Activated CD4-positive, alpha-beta memory T cell treated with anti-CD3 and anti-CD28 coated beads, Interleukin-2, amount 10 ng/mL, durations not matched to agents 7 days and 5 days (primary cell): Measurements from ENCODE around the gene PSMB7. TPM values are rescaled to one million over a fixed set of nuclear protein-coding genes. Genes with fewer than 3 reads are reported as not detected.

ENCODE experiments used
- CTCF ChIA-PET: fragments of 350-600 bp; sonication (Branson Sonifier 250); formaldehyde crosslinking; loops from one replicate; lab custom pipeline; 2021; ENCODE audit warnings: antibody characterized with exemption, inconsistent platforms; lab: Charles Lee
- POLR2A ChIA-PET: fragments of 350-600 bp; sonication (Branson Sonifier 250); formaldehyde crosslinking; loops from one replicate; lab custom pipeline; 2021; ENCODE audit warnings: antibody characterized with exemption; lab: Charles Lee
- DNase-seq: peaks from one replicate; pipeline ENCODE4 v3.0.0-alpha.2; 2020
- H3K27ac Mint-ChIP-seq: one replicate; pipeline ENCODE4 v1.8.0; 2021; ENCODE audit warnings: mild to moderate bottlenecking, mixed read lengths
- H3K27me3 Mint-ChIP-seq: one replicate; pipeline ENCODE4 v1.8.0; 2021; ENCODE audit warnings: mixed read lengths
- H3K36me3 Mint-ChIP-seq: one replicate; pipeline ENCODE4 v1.8.0; 2021; ENCODE audit warnings: low read depth, mixed read lengths
- H3K4me1 Mint-ChIP-seq: one replicate; pipeline ENCODE4 v1.8.0; 2021; ENCODE audit warnings: mixed read lengths
- H3K4me3 Mint-ChIP-seq: one replicate; pipeline ENCODE4 v1.8.0; 2021; ENCODE audit warnings: mild to moderate bottlenecking, mixed read lengths
- H3K9me3 Mint-ChIP-seq: one replicate; pipeline ENCODE4 v1.8.0; 2021; ENCODE audit warnings: mixed read lengths
- total RNA-seq, 2 experiments: library from RNA; stranded (reverse); gene quantifications; one replicate each; pipeline ENCODE4 v1.2.3, GENCODE V29; 2021

PSMB7 gene
- total RNA-seq, 2 experiments from 2014 or later = 113 to 120 TPM

DNA sequence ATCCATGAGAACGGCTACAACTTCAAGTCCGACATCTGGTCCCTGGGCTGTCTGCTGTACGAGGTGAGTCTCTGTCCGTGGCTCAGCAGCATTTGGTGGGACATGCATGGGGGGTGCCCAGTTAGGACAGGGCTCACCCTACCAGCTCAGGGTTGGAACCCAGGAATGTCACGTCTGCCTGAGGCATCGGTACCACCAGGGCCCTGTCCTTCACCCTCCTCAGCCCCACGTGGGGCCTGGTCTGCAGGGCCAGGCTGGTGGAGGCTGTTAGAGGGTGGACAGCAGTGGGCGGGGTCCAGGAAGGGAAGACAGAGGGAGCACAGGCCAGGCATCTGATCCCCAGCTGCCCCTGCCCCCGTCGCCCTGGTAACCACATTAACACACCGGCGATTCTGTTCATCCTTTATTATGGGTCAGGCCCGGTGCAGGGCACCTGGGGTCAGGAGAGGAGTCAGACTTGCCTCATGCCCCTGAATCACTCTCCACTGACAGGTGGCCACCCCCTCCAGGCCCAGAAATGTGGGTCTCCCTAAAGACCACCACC, 75.6 kb downstream of the PSMB7 start:
- no peak for DNase-seq
- Mint-ChIP-seq H3K36me3 (peaks cover 9% of the 10 kb centered on the region), H3K27ac (no peak overlapping the region), H3K27me3 (no peaks in the 10 kb centered on the region), H3K4me1 (no peaks in the 10 kb centered on the region), H3K9me3 (no peaks in the 10 kb centered on the region), H3K4me3 (no peak overlapping the region)
- POLR2A ChIA-PET = no interaction called here
- CTCF ChIA-PET = no interaction called here

DNA sequence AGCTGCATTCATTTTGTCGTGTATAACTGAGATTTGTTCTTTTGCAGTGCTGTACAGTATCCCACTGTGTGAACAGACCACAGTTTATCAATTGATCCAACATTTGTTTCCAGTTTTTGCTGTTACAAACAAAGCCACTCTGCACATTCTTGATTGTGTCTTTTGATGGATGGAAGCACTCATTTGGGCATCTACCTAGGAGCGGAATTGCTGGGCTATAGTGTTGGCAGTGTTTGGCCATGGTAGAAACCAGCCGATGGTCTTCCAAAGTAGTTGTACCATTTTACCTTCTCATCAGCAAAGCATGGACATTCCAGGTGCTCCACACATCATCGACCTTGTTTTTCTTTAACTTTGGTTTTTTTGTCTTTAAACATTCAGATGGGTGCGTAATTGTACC, 77.7 kb downstream of the PSMB7 start:
- CTCF ChIA-PET = no interaction called here
- H3K27me3 Mint-ChIP-seq = no peaks in the 10 kb centered on the region
- no peak overlapping the region for H3K27ac Mint-ChIP-seq
- H3K9me3 Mint-ChIP-seq = no peaks in the 10 kb centered on the region
- no peak for DNase-seq
- H3K36me3 Mint-ChIP-seq = peaks cover 9% of the 10 kb centered on the region
- POLR2A ChIA-PET = no interaction called here
- no peaks in the 10 kb centered on the region for H3K4me1 Mint-ChIP-seq
- no peak overlapping the region for H3K4me3 Mint-ChIP-seq

DNA sequence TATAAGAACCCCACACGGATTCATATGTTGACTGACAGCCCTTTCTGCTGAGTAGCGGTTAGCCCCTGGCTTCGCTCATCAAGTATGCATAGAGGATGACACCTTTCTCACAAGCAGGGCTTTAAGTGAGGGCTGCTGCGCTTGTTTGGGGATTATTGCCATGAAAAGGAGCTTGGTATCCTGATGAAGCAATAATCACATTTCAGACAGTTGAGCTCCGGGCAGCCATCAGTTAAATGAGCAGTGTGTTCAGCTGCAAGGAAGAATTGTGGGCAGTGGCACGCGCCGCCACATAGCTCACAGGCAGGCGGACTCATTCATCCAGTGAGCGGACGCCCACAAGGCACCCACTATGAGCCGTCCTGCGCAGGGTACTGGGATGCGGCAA, 79.9 kb downstream of the PSMB7 start:
- Mint-ChIP-seq H3K27ac (no peak overlapping the region), H3K27me3 (no peaks in the 10 kb centered on the region), H3K36me3 (peaks cover 9% of the 10 kb centered on the region), H3K4me1 (no peaks in the 10 kb centered on the region), H3K4me3 (no peak overlapping the region), H3K9me3 (no peaks in the 10 kb centered on the region)
- POLR2A ChIA-PET = no interaction called here
- DNase-seq = no peak
- CTCF ChIA-PET = no interaction called here

DNA sequence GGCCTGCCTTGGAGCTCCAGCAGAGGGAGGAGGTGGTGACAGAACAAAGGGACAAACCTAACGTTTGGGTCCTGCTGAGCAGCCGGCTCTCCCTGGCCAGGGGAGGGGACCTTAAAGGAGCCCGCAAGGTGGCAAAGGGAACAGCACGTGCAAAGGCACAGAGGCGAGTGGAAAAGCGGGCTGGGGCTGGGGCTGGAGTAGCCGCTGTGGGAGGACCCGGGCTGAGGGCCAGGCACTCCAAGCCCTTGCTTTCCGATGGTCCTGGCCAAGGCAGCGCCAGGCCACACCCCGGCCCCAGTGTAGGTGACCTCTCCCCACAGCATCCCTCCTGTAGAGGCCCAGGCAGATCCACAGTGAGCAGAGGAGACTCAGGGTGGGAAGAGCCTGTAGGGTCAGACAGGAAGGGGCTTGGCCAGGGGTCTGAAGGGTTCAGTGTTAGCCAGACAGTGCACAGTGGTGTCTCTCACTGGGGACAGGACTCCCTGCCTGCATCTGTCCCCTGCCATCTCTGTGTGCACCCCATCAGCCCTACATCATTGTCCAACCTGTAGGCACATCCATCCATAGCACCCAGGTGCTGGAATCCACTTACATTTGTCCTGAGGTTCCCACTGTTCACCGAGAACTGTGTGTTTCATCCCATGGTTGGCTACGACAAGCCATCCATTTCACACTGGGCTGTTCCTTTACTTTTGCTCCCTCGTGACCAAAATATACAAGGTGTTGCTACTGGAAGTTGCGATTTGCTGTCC, 80.5 kb downstream of the PSMB7 start:
- POLR2A ChIA-PET = no interaction called here
- Mint-ChIP-seq H3K4me1 (no peaks in the 10 kb centered on the region), H3K9me3 (no peaks in the 10 kb centered on the region), H3K4me3 (no peak overlapping the region), H3K27me3 (no peaks in the 10 kb centered on the region), H3K36me3 (peaks cover 9% of the 10 kb centered on the region), H3K27ac (no peak overlapping the region)
- DNase-seq = no peak
- CTCF ChIA-PET = no interaction called here

DNA sequence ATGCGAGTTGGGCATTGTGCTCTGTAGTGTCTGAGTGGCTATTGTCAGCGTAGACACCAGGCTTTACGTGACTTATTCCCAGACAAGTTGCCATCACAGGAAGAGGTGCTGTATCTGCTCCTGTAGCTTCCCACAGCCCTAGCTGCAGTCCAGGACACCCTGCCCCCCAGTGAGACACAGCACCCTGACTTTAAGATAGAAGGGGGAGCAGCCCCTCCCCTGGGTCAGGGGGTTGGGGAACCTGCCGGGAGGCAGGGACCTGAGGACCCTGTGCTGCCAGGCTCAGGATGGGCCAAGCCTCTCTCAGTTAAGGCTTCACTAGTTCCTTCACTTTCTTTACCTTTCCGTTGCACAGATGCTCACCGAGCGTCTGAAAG, 82.1 kb downstream of the PSMB7 start:
- CTCF ChIA-PET = no interaction called here
- H3K27me3 Mint-ChIP-seq = no peaks in the 10 kb centered on the region
- DNase-seq = no peak
- POLR2A ChIA-PET = no interaction called here
- no peaks in the 10 kb centered on the region for H3K9me3 Mint-ChIP-seq
- H3K4me3 Mint-ChIP-seq = no peak overlapping the region
- no peak overlapping the region for H3K27ac Mint-ChIP-seq
- no peaks in the 10 kb centered on the region for H3K4me1 Mint-ChIP-seq
- H3K36me3 Mint-ChIP-seq = peaks cover 5% of the 10 kb centered on the region

DNA sequence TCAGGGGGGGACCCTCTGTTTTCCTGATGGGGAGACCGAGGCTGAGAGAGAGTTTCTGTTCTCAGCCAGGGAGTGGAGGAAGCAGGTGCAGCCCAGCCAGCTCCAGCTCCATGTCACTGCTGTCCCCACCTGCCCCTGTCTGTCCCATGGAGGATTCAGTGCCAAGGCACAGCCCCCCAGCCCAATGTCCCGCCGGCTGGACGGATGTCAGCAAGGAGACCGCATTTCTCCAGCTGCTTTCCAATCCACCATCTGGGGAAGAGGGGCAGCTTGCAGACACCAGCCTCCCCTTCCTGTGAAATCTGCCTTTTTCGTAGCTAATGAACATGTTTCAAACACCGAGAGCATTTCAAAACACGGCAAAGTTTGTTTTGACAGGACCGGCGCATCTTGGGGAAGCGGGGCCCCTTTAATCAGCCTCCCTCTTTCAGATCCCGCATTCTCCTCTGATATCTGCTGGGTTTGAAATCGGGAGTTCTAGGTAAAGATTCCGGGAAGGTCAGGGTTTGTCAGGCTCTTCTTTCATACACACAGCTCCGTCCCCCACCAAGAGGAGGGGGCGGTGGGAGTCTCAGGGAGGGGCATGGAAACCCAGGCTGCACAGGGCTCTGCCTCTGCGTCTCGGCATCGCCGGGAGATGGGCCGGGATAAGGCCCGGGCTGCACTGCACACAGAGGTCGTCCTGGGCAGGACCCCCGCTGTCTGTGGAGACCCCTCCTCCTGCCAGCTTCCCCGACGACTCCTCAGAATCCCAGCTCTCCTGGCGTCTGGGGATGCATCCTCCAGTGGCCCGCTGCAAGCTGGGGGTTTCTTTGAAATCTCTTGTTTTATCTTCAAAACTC, 82.7 kb downstream of the PSMB7 start:
- no peak for DNase-seq
- ChIA-PET CTCF (no interaction called here), POLR2A (no interaction called here)
- Mint-ChIP-seq H3K36me3 (peaks cover 2% of the 10 kb centered on the region), H3K27me3 (no peaks in the 10 kb centered on the region), H3K27ac (no peak overlapping the region), H3K9me3 (no peaks in the 10 kb centered on the region), H3K4me1 (no peaks in the 10 kb centered on the region), H3K4me3 (no peak overlapping the region)

DNA sequence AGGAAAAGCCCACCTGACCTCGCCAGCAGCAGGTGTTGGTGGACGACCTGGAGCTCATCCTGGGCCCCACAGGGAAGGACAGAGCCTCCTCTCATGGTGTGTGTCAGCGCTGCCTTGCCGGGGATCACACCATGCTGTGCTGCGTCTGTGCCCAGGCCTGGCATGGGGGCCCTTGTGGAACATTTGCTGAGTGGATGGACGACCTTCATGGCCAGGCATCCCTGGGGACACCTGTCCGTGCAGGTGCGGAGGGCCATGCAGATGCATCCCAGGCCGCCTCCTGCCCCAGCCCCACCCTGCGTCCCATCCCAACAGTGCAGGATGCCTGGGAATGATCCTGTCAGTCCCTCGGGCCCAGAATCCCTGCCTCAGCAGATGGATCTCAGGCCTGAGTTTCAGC, 83.7 kb downstream of the PSMB7 start:
- POLR2A ChIA-PET = no interaction called here
- CTCF ChIA-PET = no interaction called here
- Mint-ChIP-seq H3K27me3 (no peaks in the 10 kb centered on the region), H3K36me3 (no peaks in the 10 kb centered on the region), H3K27ac (no peak overlapping the region), H3K4me1 (no peaks in the 10 kb centered on the region), H3K9me3 (no peaks in the 10 kb centered on the region), H3K4me3 (no peak overlapping the region)
- no peak for DNase-seq

DNA sequence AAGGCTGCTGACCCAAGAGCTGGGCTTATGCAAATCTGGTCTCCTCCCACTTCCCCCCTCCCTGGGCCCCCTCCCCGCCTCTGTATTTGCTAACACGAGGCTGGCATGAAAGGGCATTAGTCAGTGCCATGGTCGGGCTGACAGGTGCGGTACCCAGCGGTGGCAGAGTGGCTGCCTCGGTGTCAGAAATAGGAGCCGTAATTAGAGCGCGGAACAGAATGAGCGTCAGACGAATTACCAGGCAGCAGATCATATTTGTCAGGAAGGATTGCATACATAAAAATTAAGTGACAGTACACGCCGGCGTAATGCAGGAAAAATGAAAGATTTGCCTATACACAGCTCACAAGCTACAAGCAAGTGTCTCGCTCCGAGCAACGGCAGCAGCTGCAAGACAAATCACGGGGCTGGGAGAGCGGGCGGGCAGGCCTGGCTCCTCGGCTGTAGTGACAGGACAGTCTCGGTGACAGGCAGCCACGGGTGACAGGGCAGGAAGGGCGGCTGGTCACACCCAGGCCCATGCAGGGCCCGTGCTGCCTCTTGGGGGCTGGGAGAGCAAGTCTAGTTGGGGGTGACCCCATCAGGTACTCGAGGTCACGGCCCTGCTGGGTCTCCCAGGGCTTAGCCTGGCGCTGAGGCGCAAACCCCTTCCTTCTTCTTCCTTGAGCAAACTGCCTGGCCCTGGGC, 85.1 kb downstream of the PSMB7 start:
- no peak for DNase-seq
- H3K4me3 Mint-ChIP-seq = no peak overlapping the region
- no peaks in the 10 kb centered on the region for H3K36me3 Mint-ChIP-seq
- no peaks in the 10 kb centered on the region for H3K27me3 Mint-ChIP-seq
- H3K27ac Mint-ChIP-seq = no peak overlapping the region
- no peaks in the 10 kb centered on the region for H3K4me1 Mint-ChIP-seq
- CTCF ChIA-PET = no interaction called here
- POLR2A ChIA-PET = no interaction called here
- no peaks in the 10 kb centered on the region for H3K9me3 Mint-ChIP-seq

DNA sequence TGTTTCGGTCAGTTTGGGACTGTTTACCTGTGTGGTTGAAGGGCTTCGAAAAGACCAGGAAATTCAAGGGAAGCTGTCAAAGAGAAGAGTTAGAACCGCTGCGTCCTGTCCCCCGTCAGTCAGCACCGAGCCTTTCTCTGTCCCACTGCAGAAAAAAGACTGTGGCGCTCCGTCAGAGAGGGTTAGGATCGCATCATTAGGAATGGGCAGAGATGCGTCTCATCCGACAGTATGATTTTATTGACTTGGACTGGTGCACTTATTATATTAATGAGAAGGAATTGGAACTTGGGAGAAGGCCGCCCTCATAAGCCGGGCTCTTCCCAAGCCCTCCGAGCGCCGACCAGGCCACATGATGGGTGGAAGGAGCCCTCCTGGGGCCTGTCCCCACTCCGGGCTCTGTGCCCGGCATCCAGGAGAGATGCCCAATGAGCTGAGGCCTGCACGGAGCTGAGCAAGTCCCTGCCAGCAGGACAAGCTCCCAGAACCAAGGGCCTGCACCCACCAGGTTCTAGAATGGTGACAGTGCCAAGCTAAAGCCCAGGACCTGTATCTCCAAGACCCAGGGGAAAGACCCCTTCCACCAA, 85.9 kb downstream of the PSMB7 start:
- H3K4me3 Mint-ChIP-seq = no peak overlapping the region
- H3K27ac Mint-ChIP-seq = no peak overlapping the region
- no peaks in the 10 kb centered on the region for H3K4me1 Mint-ChIP-seq
- DNase-seq = no peak
- H3K9me3 Mint-ChIP-seq = no peaks in the 10 kb centered on the region
- CTCF ChIA-PET = no interaction called here
- POLR2A ChIA-PET = no interaction called here
- H3K27me3 Mint-ChIP-seq = no peaks in the 10 kb centered on the region
- no peaks in the 10 kb centered on the region for H3K36me3 Mint-ChIP-seq

DNA sequence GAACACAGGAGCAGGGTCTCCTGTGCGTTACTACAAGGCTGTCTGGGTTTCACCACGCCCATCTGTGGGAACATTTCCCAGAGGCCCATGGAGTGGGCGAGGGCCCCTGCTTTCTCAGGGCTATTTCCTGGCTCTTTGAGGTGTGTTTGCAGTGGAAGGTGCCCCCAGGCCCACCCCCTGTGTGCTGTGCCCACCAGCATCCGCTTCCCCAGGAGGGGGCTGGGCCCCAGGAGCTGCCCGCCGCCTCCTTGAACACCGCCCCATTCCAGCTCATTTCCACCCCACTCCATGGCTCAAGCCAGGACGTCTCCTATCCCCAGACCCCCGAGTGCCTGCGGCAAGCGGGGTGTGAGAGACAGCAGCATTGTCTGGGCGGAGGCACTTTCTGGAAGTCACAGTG, 87.0 kb downstream of the PSMB7 start:
- H3K4me3 Mint-ChIP-seq = no peak overlapping the region
- no peaks in the 10 kb centered on the region for H3K36me3 Mint-ChIP-seq
- no peak for DNase-seq
- H3K27me3 Mint-ChIP-seq = no peaks in the 10 kb centered on the region
- H3K27ac Mint-ChIP-seq = no peak overlapping the region
- no peaks in the 10 kb centered on the region for H3K9me3 Mint-ChIP-seq
- CTCF ChIA-PET = no interaction called here
- POLR2A ChIA-PET = no interaction called here
- H3K4me1 Mint-ChIP-seq = no peaks in the 10 kb centered on the region

DNA sequence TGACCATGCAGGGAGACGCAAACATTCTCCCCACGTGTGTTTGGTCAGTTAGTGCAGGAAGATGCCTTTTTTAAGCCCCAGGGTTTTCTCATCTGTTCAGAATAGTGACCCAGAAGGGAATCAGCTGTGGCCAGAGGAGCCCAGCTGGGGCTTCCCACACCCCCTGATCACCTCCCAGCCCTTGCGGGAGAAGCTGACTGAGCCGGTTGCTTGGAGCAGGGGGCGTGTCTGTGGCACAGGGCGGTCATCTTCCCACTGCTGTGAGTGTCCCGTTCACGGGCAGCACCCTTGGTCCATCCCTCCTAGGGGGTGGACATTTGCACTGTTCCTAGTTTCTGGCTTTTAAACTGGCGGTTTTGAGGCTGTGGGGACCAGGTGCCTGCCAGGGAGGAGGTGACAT, 87.8 kb downstream of the PSMB7 start:
- H3K36me3 Mint-ChIP-seq = no peaks in the 10 kb centered on the region
- H3K27ac Mint-ChIP-seq = no peak overlapping the region
- CTCF ChIA-PET = no interaction called here
- no peak for DNase-seq
- no peak overlapping the region for H3K4me3 Mint-ChIP-seq
- no peaks in the 10 kb centered on the region for H3K9me3 Mint-ChIP-seq
- H3K4me1 Mint-ChIP-seq = peaks cover 4% of the 10 kb centered on the region
- POLR2A ChIA-PET = no interaction called here
- no peaks in the 10 kb centered on the region for H3K27me3 Mint-ChIP-seq

DNA sequence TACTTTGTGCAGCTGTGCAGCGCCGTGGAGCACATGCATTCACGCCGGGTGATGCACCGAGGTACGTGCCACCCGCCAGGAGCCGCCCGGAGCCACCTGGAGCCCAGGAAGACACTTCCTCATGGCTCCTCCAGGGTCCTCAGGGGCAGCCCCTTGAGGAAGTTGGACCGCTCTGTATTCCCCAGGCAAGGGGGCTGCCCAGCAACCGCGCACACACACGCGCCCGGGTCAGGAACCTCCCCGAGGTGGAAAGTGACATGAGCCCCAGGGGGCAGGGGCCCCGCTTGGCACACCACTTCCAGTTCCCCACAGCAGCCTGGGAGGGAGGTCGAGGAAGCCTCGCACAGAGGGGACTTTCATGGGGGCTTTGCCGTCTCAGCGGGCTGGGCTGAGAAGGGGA, 88.9 kb downstream of the PSMB7 start:
- DNase-seq = no peak
- no peaks in the 10 kb centered on the region for H3K36me3 Mint-ChIP-seq
- H3K4me3 Mint-ChIP-seq = no peak overlapping the region
- ChIA-PET POLR2A (no interaction called here), CTCF (no interaction called here)
- peaks cover 4% of the 10 kb centered on the region for H3K4me1 Mint-ChIP-seq
- H3K27ac Mint-ChIP-seq = no peak overlapping the region
- no peaks in the 10 kb centered on the region for H3K27me3 Mint-ChIP-seq
- no peaks in the 10 kb centered on the region for H3K9me3 Mint-ChIP-seq

DNA sequence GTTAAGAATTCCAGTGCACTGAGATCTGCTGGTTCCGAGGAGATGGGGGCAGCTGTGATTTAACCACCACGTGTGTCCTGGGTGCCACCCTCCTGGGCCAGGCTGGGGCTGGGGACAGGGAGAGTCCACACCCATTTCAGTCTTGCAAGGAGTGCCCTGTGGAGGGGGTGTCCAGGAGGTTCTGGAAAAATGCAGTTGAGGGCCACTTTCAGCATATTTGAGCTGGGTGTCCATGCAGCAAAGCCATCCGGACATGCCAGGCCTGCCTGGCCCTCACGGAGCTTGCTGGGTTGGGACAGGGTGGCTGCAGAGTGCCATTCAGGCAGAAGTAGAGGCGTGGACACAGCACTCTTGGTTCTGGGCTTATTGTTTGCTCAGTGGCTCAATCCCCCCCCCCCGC, 89.4 kb downstream of the PSMB7 start:
- no peaks in the 10 kb centered on the region for H3K36me3 Mint-ChIP-seq
- no peaks in the 10 kb centered on the region for H3K9me3 Mint-ChIP-seq
- H3K27ac Mint-ChIP-seq = no peak overlapping the region
- peaks cover 4% of the 10 kb centered on the region for H3K4me1 Mint-ChIP-seq
- no peaks in the 10 kb centered on the region for H3K27me3 Mint-ChIP-seq
- CTCF ChIA-PET = interaction anchor here (0.6 kb wide), 1 partner anchor 199 kb away, joined by 3 read pairs; no protein-coding TSS in a partner anchor
- POLR2A ChIA-PET = no interaction called here
- no peak for DNase-seq
- no peak overlapping the region for H3K4me3 Mint-ChIP-seq
